Esophagus muscularis mucosa (tissue), 4 donors: ENCODE results near the gene CIITA. TPM values are rescaled to one million over a fixed set of nuclear protein-coding genes. Genes with fewer than 3 reads are reported as not detected.
A peak's percentile ranks its signal among the peaks of the same experiment; 100 is the strongest.

ENCODE experiments used
- DNase-seq: peaks from one replicate; pipeline ENCODE4 v3.0.0-alpha.2; 2017; ENCODE audit errors: extremely low spot score
- H3K27ac ChIP-seq, 4 donors: fragments of 200-600 bp; sonication (generic); replicated peaks in 1 of 4; 1 replicate in 3 of 4; 2 replicates in 1 of 4; pipeline ENCODE4 v1.5.1; 2016 to 2019; ENCODE audit warnings: mild to moderate bottlenecking in 1 of 4
- H3K27me3 ChIP-seq, 4 donors: fragments of 200-600 bp; sonication (generic); one replicate each; pipeline versions ENCODE4 v1.5.1 to v1.6.0; 2016 to 2019
- H3K36me3 ChIP-seq, 4 donors: fragments of 200-600 bp; sonication (generic); one replicate each; pipeline ENCODE4 v1.5.1; 2016 to 2019
- H3K4me1 ChIP-seq, 4 donors: fragments of 200-600 bp; sonication (generic); one replicate each; pipeline ENCODE4 v1.5.1; 2016 to 2019
- H3K4me3 ChIP-seq, 4 donors: fragments of 200-600 bp; sonication (generic); 1 replicate in 2 of 4; 2 replicates in 2 of 4; pipeline ENCODE4 v1.5.1; 2016 to 2019; ENCODE audit warnings: mild to moderate bottlenecking in 4 of 4, moderate library complexity in 1 of 4
- H3K9me3 ChIP-seq, 4 donors: fragments of 200-600 bp; sonication (generic); 1 replicate in 3 of 4; 2 replicates in 1 of 4; pipeline ENCODE4 v1.5.1; 2016 to 2019
- CTCF ChIP-seq, 3 experiments: fragments of 200-600 bp in 2 of 3; fragments of 450-650 bp in 1 of 3; sonication (generic) in 2 of 3; IDR thresholded peaks; one replicate each; pipeline ENCODE4 v1.5.1; 2017 to 2019; ENCODE audit warnings: antibody characterized with exemption in 3 of 3, mild to moderate bottlenecking in 2 of 3, moderate library complexity in 1 of 3
- EP300 ChIP-seq: sonication (generic); formaldehyde crosslinking; IDR thresholded peaks from one replicate; pipeline ENCODE4 v1.6.1; 2017; ENCODE audit warnings: antibody characterized with exemption
- POLR2A ChIP-seq: fragments of 450-650 bp; IDR thresholded peaks from one replicate; pipeline ENCODE4 v1.6.1; 2017; ENCODE audit warnings: antibody characterized with exemption, moderate library complexity, mild to moderate bottlenecking, low read depth
- POLR2AphosphoS5 ChIP-seq, 2 donors: sonication (generic); formaldehyde crosslinking; IDR thresholded peaks; one replicate each; pipeline ENCODE4 v1.6.1; 2017; ENCODE audit warnings: antibody characterized with exemption in 2 of 2
- WGBS: methylation state at CpG from one replicate; pipeline ENCODE4 v1.1.5; 2018; 5-methylcytosine and 5-hydroxymethylcytosine counted together
- intact Hi-C: fragments of 100-400 bp; cut with DNase I; formaldehyde crosslinking; loops from one replicate; pipeline ENCODE4 v1.15.1; 2023
- total RNA-seq, 4 donors: library from RNA; depleted of rRNA; stranded (reverse); fragments of >200 nt; gene quantifications; one replicate each; pipeline versions ENCODE4 v1.1.0 to v1.2.1, GENCODE V29; 2016

CIITA gene
- total RNA-seq, 4 donors from 2014 or later: 6.8 to 11.2 (median 8.9) TPM

GRCh38 chr16:10944249-10945064 is 67.5 kb downstream of the CIITA start, which contains the start of gene CLEC16A:
CLEC16A (plus strand) TSS chr16:10944564; CDS start chr16:10944718, 154 bp downstream.
- 1% methylated on average over 33 of the region's 86 CpGs for WGBS
- TF ChIP-seq POLR2AphosphoS5 (IDR thresholded peaks at IDR 0.05): peak; percentile 94 to 98
- TF ChIP-seq CTCF (IDR thresholded peaks at IDR 0.05): peak in 2 of 3 experiments; percentile 1 to 40
- peak; percentile 32 for TF ChIP-seq POLR2A
- no peak for TF ChIP-seq EP300
- intact Hi-C loops: loop anchor here (10.0 kb wide), 1 partner anchor 720 kb away; the partner anchor contains the start of gene SNN
- peak; percentile 99 for DNase-seq
- Histone ChIP-seq H3K27me3 (no peaks in the 10 kb centered on the region), H3K4me3 (peak within 1 kb of the TSS; percentile 72 to 96 (median 86)), H3K9me3 (no peaks in the 10 kb centered on the region), H3K27ac (peak within 1 kb of the TSS; percentile 90 to 92 (median 92)), H3K4me1 (peaks cover 59 to 71% (median 60%) of the 10 kb centered on the region in 4 donors), H3K36me3 (no peaks in the 10 kb centered on the region)

GRCh38 chr16:10945065-10945787 is 68.2 kb downstream of the CIITA start:
- DNase-seq: no peak
- Histone ChIP-seq H3K36me3 (no peaks in the 10 kb centered on the region), H3K9me3 (no peaks in the 10 kb centered on the region), H3K4me3 (peak overlapping the region; percentile 72 to 96 (median 86)), H3K27ac (peak overlapping the region; percentile 85 to 92 (median 90)), H3K4me1 (peaks cover 52 to 71% (median 56%) of the 10 kb centered on the region in 4 donors), H3K27me3 (no peaks in the 10 kb centered on the region)
- WGBS: 36% methylated on average over 13 of the region's 14 CpGs
- intact Hi-C loops: loop anchor here (10.0 kb wide), 1 partner anchor 720 kb away; the partner anchor contains the start of gene SNN
- TF ChIP-seq EP300 (no peak), POLR2A (no peak)

DNA sequence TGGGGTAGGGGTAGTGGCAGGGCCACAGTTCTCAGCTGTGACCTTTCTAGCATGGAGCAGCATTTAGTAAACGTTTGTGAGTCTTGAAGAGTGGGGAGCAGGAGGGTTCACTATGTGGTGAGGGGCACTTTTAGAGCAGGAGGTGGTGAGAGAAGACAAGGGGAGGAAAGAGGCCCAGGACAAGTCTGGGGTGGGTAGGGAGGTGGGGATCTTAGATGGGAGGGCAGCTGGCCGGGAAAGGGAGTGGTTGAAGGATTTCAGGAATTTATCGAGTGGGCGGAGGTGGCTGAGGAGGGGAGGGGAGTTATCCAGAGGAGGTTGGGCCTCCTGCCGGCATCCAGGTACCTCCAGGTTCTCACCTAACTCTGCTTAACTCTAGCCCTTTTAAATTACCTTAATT is 69.3 kb downstream of the CIITA start:
- 48% methylated on average over 5 of the region's 5 CpGs for WGBS
- H3K27ac ChIP-seq: no peak overlapping the region
- H3K27me3 ChIP-seq: no peaks in the 10 kb centered on the region
- peak overlapping the region in 1 of 4 donors; percentile 91 for H3K4me3 ChIP-seq
- H3K9me3 ChIP-seq: no peaks in the 10 kb centered on the region
- DNase-seq: no peak
- no peaks in the 10 kb centered on the region for H3K36me3 ChIP-seq
- TF ChIP-seq CTCF (IDR thresholded peaks at IDR 0.05) (no peak), EP300 (no peak), POLR2AphosphoS5 (IDR thresholded peaks at IDR 0.05) (no peak), POLR2A (no peak)
- intact Hi-C loops: loop anchor here (10.0 kb wide), 1 partner anchor 718 kb away; the partner anchor contains the start of gene SNN
- H3K4me1 ChIP-seq: peaks cover 46 to 71% (median 55%) of the 10 kb centered on the region in 4 donors

- Histone ChIP-seq H3K9me3 (no peaks in the 10 kb centered on the region), H3K36me3 (no peaks in the 10 kb centered on the region), H3K27ac (no peak overlapping the region), H3K4me1 (peaks cover 46 to 70% (median 55%) of the 10 kb centered on the region in 4 donors), H3K4me3 (no peak overlapping the region), H3K27me3 (no peaks in the 10 kb centered on the region)
- TF ChIP-seq POLR2A (no peak), POLR2AphosphoS5 (IDR thresholded peaks at IDR 0.05) (no peak), EP300 (no peak), CTCF (IDR thresholded peaks at IDR 0.05) (no peak)
- no peak for DNase-seq
- WGBS: 93% methylated on average over 5 of the region's 10 CpGs
- intact Hi-C loops: loop anchor here (10.0 kb wide), 1 partner anchor 718 kb away; the partner anchor contains the start of gene SNN
These were observed 70.3 kb downstream of the CIITA start for GRCh38 chr16:10947211-10947787.
